NT2/D1 (cell line): ENCODE results near the gene PARD3.

ENCODE experiments used
- DNase-seq: peaks from one replicate; pipeline ENCODE4 v3.0.0-alpha.2; 2011; ENCODE audit warnings: low read depth, low spot score
- H3K27me3 ChIP-seq: 2 replicates; pipeline ENCODE4 v1.6.0; 2011; ENCODE audit warnings: mild to moderate bottlenecking; ENCODE audit not compliant: insufficient read length, insufficient read depth
- H3K36me3 ChIP-seq: 2 replicates; pipeline ENCODE4 v1.6.1; 2011; ENCODE audit warnings: mild to moderate bottlenecking, low read length, mixed read lengths; ENCODE audit not compliant: insufficient read depth, insufficient read length
- H3K4me1 ChIP-seq: 2 replicates; pipeline ENCODE4 v1.5.1; 2011; ENCODE audit not compliant: insufficient read depth, insufficient read length
- H3K4me3 ChIP-seq: 2 replicates; pipeline ENCODE4 v1.5.1; 2011; ENCODE audit warnings: low read depth; ENCODE audit not compliant: insufficient read length
- H3K9ac ChIP-seq: 2 replicates; pipeline ENCODE4 v1.6.0; 2011; ENCODE audit warnings: low read depth; ENCODE audit not compliant: insufficient read length
- H3K9me3 ChIP-seq: 2 replicates; pipeline ENCODE4 v1.5.1; 2011; ENCODE audit warnings: mild to moderate bottlenecking, low read length; ENCODE audit not compliant: insufficient read depth
- SUZ12 ChIP-seq: IDR thresholded peaks from 2 replicates; pipeline ENCODE4 v1.6.1; 2011; ENCODE audit not compliant: insufficient read length, insufficient read depth; ENCODE audit errors: extremely low read depth
- YY1 ChIP-seq: IDR thresholded peaks from 2 replicates; pipeline ENCODE4 v1.6.1; 2011; ENCODE audit not compliant: insufficient read length, insufficient read depth
- ZNF274 ChIP-seq: IDR thresholded peaks from 2 replicates; pipeline ENCODE4 v1.6.1; 2011; ENCODE audit warnings: mild to moderate bottlenecking, low read depth, low read length

The PARD3 gene

DNA sequence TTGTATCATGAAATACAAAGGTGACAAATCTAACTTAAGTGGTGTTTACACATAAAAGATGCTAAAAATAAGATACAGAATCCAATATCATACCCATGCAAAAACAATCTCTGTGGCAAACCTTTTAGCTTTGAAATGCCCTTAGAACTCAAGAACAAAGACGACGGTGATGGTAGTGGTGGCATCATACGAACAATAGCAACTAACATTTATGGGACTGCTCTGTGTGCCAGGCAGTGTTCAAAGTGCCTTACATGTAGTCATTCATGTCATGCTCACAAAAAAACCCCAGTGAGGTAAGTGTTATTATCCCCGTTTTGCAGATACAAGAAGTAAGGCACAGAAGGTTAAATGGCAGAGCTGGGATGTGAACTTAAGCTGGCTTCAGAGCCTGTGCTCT, 563.9 kb downstream of the PARD3 start:
- DNase-seq, result no peak
- Histone ChIP-seq H3K4me1 (no peaks in the 10 kb centered on the region), H3K9ac (no peak overlapping the region), H3K4me3 (no peak overlapping the region), H3K9me3 (no peaks in the 10 kb centered on the region), H3K27me3 (no peaks in the 10 kb centered on the region), H3K36me3 (no peaks in the 10 kb centered on the region)
- no peak for TF ChIP-seq SUZ12

DNA sequence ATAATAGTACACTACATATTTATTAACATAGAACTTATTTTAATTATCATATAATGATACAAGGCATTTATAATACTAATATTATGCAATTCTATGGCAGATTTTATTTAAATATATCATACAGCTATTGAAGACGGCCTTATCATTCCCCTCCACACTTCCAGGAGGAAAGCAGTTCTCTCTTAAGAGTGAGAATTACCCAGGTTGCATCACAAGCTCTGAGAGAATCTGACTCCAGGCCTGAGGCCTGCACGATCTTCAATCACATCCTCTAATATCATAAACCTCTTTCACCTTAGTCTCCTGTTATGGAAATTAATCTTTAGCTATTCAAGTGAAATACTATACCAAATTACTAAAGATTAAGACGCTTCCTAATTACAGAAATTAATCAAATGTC, 564.4 kb downstream of the PARD3 start:
- no peaks in the 10 kb centered on the region for H3K4me1 ChIP-seq
- TF ChIP-seq YY1 (no peak), ZNF274 (no peak), SUZ12 (no peak)
- no peaks in the 10 kb centered on the region for H3K36me3 ChIP-seq
- no peak overlapping the region for H3K9ac ChIP-seq
- H3K27me3 ChIP-seq, result no peaks in the 10 kb centered on the region
- no peaks in the 10 kb centered on the region for H3K9me3 ChIP-seq
- DNase-seq, result no peak
- no peak overlapping the region for H3K4me3 ChIP-seq

DNA sequence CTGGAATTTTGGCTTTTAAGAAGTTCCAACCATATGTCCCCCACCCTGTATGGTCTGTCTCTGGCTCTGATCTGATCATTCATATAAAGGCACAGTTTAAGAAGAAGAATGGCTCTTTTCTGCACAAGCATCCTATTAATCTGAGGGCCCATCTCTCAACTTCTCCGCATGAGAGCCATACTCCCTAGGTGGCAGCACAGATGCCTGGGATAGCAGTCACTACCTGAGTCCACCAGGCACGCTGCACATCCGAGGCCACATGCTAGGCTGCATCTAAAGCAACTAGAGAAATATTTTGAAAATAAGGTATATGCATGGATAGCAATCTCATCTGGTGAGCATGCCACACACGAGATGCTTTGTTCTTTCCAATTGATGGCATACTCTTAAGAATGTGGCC, 565.5 kb downstream of the PARD3 start:
- Histone ChIP-seq H3K4me3 (no peak overlapping the region), H3K9me3 (no peaks in the 10 kb centered on the region), H3K4me1 (no peaks in the 10 kb centered on the region), H3K36me3 (no peaks in the 10 kb centered on the region), H3K9ac (no peak overlapping the region), H3K27me3 (no peaks in the 10 kb centered on the region)
- TF ChIP-seq ZNF274 (no peak), YY1 (no peak)
- DNase-seq, result no peak

DNA sequence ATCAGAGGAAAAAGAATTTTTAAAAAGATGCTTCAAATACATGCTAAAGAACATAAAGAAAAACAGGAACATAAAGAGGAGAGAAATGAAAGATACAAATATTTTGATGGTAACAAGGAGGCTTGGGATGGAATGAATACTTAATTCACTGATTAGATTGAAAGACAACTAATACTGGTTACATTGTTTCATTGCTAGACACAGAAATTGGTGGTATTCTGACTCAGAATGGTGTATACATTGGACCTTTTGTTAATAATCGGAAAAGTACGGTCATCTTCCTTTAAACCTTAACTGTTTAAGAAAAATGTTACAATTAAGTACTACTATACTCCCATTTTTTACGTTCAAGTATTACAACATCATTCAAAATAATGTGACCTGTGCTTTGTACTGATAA, 567.5 kb downstream of the PARD3 start:
- Histone ChIP-seq H3K9ac (no peak overlapping the region), H3K9me3 (no peaks in the 10 kb centered on the region), H3K4me1 (no peaks in the 10 kb centered on the region), H3K4me3 (no peak overlapping the region), H3K27me3 (no peaks in the 10 kb centered on the region), H3K36me3 (no peaks in the 10 kb centered on the region)
- no peak for DNase-seq
- TF ChIP-seq YY1, result no peak
- TF ChIP-seq SUZ12, result no peak
- no peak for TF ChIP-seq ZNF274

DNA sequence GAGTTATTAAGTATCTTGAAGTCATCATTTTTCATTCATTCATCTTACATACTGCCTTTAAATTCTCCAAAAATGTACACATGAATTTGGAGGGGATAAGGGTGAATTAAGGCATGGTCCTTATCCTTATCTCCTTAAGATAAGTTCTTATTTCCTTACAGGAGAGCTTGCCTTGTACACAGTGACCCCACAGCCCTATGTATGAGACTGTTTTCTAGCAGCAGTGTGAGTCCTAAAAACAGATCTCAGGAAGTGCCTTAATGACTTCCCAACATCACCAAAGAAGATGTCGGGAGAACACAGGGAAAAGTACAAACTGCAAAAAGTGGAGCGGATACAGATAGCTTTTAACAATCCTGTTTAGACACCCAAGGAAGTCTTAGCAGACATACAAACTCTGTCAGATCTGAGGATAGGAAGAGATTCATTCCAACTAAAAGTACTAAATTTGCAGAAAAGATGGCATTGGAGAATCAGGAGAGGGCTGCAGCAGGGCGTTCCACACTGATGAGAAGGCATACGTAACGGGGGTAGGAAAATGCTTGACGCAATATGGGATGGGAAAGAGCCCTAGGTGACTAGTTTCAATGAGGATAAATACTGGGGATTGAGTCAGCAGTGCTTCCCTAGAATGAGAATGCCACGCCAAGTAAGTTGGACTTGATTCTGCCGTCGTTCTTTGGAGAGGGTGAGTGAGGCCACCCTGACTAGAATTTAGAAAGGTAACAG, 570.2 kb downstream of the PARD3 start:
- no peaks in the 10 kb centered on the region for H3K27me3 ChIP-seq
- no peaks in the 10 kb centered on the region for H3K4me1 ChIP-seq
- TF ChIP-seq YY1 (no peak), SUZ12 (no peak), ZNF274 (no peak)
- no peak for DNase-seq
- H3K4me3 ChIP-seq, result no peak overlapping the region
- H3K9ac ChIP-seq, result no peak overlapping the region
- no peaks in the 10 kb centered on the region for H3K36me3 ChIP-seq
- no peaks in the 10 kb centered on the region for H3K9me3 ChIP-seq

DNA sequence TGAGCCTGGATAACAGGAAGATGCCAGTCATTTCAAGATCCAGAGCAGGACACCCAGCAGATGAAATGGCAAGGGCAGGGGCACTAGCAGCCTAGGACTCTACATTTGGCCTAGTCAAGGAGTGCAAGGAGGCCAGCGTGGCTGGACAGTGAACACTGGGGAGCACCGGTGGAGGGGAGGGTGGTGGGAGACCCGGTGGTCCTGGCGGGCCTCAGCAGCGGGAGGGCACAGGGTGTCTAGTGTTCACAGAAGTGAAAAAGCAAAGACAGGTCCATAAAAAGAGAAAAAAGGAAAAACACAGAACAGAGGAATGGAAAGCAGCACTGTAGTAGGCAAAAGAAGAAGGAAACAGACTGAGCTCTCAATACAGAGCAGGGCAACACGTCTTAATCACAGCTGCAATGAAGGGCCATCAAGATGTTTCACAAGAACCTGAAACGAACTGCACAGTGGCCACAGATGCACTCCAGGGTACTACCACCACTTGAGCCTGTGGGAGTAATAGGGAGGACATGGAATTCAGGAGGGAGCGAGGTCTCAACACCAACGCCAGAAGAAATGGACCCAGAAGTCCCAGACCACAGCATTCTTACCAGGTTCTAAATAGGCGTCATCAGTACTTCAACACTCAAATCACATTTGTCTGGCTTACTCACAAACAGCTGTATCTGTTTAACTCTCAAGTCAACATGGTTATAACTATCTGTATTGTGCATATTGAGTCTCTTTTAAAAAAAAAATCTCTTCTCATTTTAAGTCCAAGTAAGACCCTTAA, 573.7 kb downstream of the PARD3 start:
- TF ChIP-seq SUZ12 (no peak), YY1 (no peak), ZNF274 (no peak)
- Histone ChIP-seq H3K36me3 (no peaks in the 10 kb centered on the region), H3K4me3 (no peak overlapping the region), H3K9ac (no peak overlapping the region), H3K4me1 (no peaks in the 10 kb centered on the region), H3K27me3 (no peaks in the 10 kb centered on the region), H3K9me3 (no peaks in the 10 kb centered on the region)
- DNase-seq, result no peak

DNA sequence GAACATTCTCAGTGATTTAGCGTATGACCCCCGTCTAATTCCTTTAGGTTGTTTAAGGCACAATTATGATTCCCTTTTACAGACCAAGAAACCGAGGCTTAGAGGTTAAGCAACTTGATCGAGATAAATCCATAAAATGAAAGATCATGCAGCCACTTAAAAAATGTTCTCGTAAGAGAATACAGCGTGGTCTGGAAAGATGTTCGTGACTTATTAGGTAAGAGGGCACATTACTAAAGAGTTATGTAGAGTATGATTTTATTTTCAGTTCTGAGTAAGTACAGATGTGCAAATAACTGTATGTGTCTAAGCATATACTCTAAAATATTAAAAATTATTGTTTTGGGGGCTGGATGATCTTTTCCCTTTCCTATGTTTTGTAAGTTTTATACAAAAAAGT, 575.1 kb downstream of the PARD3 start:
- no peaks in the 10 kb centered on the region for H3K36me3 ChIP-seq
- no peak for TF ChIP-seq SUZ12
- TF ChIP-seq YY1, result no peak
- TF ChIP-seq ZNF274, result no peak
- no peak for DNase-seq
- H3K4me3 ChIP-seq, result no peak overlapping the region
- H3K9me3 ChIP-seq, result no peaks in the 10 kb centered on the region
- no peaks in the 10 kb centered on the region for H3K27me3 ChIP-seq
- no peak overlapping the region for H3K9ac ChIP-seq
- no peaks in the 10 kb centered on the region for H3K4me1 ChIP-seq
